Fibroblast of pulmonary artery (primary cell): ENCODE data around the gene ISYNA1.

Experiments
- DNase-seq: peaks from one replicate; pipeline ENCODE4 v3.0.0-alpha.2; 2010; ENCODE audit warnings: low read depth
- H3K4me3 ChIP-seq: replicated peaks from 2 replicates; pipeline ENCODE4 v1.5.1; 2011; ENCODE audit warnings: low read depth, mild to moderate bottlenecking, control low read depth, low read length, moderate library complexity
- TF ChIP-seq, protein P1 (sequence below): IDR thresholded peaks from 2 replicates; pipeline ENCODE4 v1.5.1; 2011; ENCODE audit warnings: mild to moderate bottlenecking, control low read depth, low read length, inconsistent platforms; ENCODE audit errors: missing control alignments

Gene ISYNA1

DNA sequence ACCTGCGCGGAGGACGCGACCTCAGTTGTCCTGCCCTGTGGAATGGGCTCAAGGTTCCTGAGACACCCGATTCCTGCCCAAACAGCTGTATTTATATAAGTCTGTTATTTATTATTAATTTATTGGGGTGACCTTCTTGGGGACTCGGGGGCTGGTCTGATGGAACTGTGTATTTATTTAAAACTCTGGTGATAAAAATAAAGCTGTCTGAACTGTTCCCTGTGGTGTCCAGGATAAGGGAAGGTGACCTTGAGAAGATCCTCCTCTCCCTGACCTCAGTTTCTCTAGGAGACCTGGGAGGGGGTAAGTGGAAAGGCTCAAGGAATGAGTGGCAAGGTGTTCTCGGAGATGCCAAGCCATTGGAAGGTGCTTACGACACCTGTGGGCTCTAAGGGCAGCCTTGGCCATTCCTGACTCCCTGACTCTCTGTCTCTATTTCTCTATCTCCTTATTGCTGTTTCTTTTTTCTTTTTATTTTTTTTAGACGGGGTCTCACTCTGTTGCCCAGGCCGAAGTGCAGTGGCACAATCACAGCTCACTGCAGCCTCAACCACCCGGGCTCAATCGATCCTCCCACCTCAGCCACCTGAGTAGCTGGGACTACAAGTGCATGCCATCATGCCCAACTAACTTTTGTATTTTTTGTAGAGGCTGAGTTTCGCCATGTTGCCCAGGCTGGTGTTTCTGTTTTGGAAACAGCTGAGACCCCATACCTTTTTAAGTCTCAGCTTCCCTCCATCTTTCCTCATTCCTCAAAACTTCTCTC lies 48.8 kb downstream of the ISYNA1 start:
- no peak for DNase-seq
- H3K4me3 ChIP-seq = peak overlapping the region; percentile 83

DNA sequence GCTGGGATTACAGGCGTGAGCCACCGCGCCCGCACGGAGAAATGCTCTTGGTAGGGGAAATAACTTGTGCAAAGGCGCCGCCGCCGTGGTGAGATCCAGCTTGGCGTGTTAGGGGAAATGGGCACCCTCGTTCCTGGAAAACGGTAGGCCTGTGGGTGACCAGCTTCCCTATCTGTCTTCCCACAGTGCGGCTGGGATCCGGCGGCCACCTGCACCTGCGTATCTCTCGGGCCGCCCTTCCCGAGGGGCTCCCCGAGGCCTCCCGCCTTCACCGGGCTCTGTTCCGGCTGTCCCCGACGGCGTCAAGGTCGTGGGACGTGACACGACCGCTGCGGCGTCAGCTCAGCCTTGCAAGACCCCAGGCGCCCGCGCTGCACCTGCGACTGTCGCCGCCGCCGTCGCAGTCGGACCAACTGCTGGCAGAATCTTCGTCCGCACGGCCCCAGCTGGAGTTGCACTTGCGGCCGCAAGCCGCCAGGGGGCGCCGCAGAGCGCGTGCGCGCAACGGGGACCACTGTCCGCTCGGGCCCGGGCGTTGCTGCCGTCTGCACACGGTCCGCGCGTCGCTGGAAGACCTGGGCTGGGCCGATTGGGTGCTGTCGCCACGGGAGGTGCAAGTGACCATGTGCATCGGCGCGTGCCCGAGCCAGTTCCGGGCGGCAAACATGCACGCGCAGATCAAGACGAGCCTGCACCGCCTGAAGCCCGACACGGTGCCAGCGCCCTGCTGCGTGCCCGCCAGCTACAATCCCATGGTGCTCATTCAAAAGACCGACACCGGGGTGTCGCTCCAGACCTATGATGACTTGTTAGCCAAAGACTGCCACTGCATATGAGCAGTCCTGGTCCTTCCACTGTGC lies 49.6 kb downstream of the ISYNA1 start:
- DNase-seq = peak; percentile 62
- TF ChIP-seq, protein P1, sequence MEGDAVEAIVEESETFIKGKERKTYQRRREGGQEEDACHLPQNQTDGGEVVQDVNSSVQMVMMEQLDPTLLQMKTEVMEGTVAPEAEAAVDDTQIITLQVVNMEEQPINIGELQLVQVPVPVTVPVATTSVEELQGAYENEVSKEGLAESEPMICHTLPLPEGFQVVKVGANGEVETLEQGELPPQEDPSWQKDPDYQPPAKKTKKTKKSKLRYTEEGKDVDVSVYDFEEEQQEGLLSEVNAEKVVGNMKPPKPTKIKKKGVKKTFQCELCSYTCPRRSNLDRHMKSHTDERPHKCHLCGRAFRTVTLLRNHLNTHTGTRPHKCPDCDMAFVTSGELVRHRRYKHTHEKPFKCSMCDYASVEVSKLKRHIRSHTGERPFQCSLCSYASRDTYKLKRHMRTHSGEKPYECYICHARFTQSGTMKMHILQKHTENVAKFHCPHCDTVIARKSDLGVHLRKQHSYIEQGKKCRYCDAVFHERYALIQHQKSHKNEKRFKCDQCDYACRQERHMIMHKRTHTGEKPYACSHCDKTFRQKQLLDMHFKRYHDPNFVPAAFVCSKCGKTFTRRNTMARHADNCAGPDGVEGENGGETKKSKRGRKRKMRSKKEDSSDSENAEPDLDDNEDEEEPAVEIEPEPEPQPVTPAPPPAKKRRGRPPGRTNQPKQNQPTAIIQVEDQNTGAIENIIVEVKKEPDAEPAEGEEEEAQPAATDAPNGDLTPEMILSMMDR = peak; percentile 55
- peak overlapping the region; percentile 83 for H3K4me3 ChIP-seq

More for the DNA sequence above, 48.8 kb downstream of the ISYNA1 start:
- TF ChIP-seq, protein P1 = no peak

DNA sequence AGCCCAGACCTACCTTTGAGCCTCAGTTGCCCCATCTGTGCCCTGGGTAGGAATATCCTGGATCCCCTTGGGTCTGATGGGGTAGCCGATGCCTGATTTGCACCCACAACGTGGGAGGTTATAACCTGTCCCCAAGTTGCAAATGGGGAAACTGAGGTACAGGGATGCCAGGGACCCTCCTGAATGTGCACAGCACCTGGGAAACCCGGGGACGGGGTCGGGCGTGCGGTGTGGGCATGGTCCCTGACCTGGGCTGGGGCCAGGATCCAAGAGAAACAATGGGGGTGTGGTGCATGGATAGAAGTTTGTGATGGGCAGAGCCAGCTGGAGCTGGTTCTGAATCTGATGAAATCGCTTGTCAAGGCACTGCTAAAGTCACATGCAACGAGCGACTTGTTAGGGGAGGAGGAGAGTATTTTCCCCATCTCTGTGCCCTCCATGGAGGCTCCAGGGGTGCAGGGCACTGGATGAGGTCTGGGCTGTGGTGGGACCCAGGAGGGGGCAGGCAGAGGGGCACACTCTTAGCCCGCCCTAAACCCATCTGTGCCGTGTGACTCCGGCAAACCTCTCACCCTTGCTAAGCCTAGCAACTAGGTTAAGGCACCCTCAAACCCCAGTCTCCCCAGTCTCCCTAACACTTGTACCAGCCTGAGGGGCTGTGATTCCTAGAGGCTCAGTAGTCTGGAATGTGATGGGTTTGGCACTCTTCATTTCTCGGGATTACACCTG lies 51.2 kb downstream of the ISYNA1 start:
- H3K4me3 ChIP-seq = peak overlapping the region; percentile 83
- peak; percentile 58 for DNase-seq
- TF ChIP-seq, protein P1 = no peak

DNA sequence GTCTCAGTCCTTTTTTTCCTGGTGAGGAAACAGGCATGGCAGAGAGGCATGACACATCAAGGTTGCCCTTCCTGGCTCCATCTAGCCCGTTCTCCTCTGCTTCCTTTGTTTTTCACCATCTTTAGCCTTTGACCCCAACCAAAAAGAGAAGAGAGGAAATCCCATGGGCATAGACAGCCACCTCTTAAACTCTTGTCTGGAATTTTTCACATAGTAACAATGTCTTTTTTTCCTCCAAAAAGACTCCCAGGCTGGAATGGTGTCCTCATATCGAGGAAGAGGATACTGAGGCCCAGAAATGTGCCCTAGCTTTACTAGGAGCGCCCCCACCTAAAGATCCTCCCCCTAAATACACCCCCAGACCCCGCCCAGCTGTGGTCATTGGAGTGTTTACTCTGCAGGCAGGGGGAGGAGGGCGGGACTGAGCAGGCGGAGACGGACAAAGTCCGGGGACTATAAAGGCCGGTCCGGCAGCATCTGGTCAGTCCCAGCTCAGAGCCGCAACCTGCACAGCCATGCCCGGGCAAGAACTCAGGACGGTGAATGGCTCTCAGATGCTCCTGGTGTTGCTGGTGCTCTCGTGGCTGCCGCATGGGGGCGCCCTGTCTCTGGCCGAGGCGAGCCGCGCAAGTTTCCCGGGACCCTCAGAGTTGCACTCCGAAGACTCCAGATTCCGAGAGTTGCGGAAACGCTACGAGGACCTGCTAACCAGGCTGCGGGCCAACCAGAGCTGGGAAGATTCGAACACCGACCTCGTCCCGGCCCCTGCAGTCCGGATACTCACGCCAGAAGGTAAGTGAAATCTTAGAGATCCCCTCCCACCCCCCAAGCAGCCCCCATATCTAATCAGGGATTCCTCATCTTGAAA lies 52.0 kb downstream of the ISYNA1 start, which contains the start of gene GDF15:
Gene GDF15 (plus strand): TSS at position 484 of the 868 bp plus-strand sequence. CDS start 32 bp downstream, at position 516.
- H3K4me3 ChIP-seq = peak within 1 kb of the TSS; percentile 83
- DNase-seq = peak; percentile 94
- TF ChIP-seq, protein P1 = peak; percentile 61

DNA sequence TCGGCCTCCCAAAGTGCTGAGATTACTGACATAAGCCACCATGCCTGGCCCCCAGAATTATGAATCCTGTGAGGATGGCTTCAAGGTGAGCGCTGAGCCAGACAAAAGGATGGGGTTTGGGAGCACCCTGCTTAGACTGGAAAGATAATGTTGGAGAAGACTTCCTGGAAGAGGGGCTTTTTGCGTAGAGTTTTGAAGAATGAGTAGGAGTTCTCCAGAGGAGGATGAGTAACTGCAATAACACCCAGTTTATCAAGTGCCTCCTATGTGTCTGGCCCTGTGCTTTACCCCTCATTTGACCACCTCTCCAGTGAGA lies 52.6 kb downstream of the ISYNA1 start:
- no peak for DNase-seq
- TF ChIP-seq, protein P1 = no peak
- H3K4me3 ChIP-seq = no peak overlapping the region

DNA sequence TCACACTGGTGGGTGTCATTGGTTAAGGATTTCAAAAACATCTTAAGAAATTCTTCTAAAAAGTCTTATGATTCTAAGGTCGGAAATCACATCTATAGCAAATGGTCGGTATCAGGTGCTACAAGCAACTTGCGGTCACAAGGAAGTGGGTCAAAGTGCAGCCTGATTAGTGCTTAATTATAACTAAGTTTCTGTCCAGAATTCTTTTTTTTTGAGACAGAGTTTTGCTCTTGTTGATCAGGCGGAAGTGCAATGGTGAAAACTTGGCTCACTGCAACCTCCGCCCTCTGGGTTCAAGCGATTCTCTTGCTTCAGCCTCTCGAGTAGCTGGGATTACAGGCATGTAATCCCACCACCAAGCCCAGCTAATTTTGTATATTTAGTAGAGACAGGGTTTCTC lies 53.2 kb downstream of the ISYNA1 start:
- no peak overlapping the region for H3K4me3 ChIP-seq
- DNase-seq = no peak
- TF ChIP-seq, protein P1 = no peak
